Natural killer cell (primary cell): ENCODE data around the gene ABT1. TPM values are rescaled to one million over a fixed set of nuclear protein-coding genes. Genes with fewer than 3 reads are reported as not detected.

Experiments
- ATAC-seq, 3 donors: fragments of 150-1000 bp in 2 of 3; fragments of 200-7000 bp in 1 of 3; cut with Tn5 transposase; 1 replicate in 1 of 3; 2 replicates in 2 of 3; pipeline ENCODE4 v1.10.0; 2021; ENCODE audit warnings: mild to moderate bottlenecking in 2 of 3, moderate library complexity in 2 of 3
- DNase-seq, 2 donors: peaks; one replicate each; pipeline versions ENCODE4 v3.0.0 to v3.0.0-alpha.2; 2013 to 2021; ENCODE audit warnings: mixed read lengths in 1 of 2
- H3K27ac ChIP-seq: one replicate; pipeline ENCODE4 v1.5.1; 2013; ENCODE audit warnings: mild to moderate bottlenecking, low read length
- H3K27me3 ChIP-seq: one replicate; pipeline ENCODE4 v1.6.1; 2013; ENCODE audit warnings: low read length; ENCODE audit not compliant: control insufficient read depth, insufficient read depth
- H3K36me3 ChIP-seq: one replicate; pipeline ENCODE4 v1.6.1; 2013; ENCODE audit warnings: low read length; ENCODE audit not compliant: control insufficient read depth, insufficient read depth
- H3K4me1 ChIP-seq: one replicate; pipeline ENCODE4 v1.6.1; 2013; ENCODE audit warnings: low read length; ENCODE audit not compliant: control insufficient read depth, insufficient read depth
- H3K4me3 ChIP-seq: one replicate; pipeline ENCODE4 v1.5.1; 2013; ENCODE audit warnings: low read length
- H3K9me3 ChIP-seq: one replicate; pipeline ENCODE4 v1.6.1; 2013; ENCODE audit warnings: low read length; ENCODE audit not compliant: control insufficient read depth, insufficient read depth
- H3K27ac Mint-ChIP-seq, 2 donors: one replicate each; pipeline ENCODE4 v1.8.0; 2022; ENCODE audit warnings: mild to moderate bottlenecking in 2 of 2, mixed read lengths in 2 of 2, moderate library complexity in 1 of 2
- H3K27me3 Mint-ChIP-seq, 2 donors: one replicate each; pipeline ENCODE4 v1.8.0; 2022; ENCODE audit warnings: low read depth in 2 of 2, mixed read lengths in 2 of 2
- H3K36me3 Mint-ChIP-seq: one replicate; pipeline ENCODE4 v1.8.0; 2022; ENCODE audit warnings: mixed read lengths
- H3K4me1 Mint-ChIP-seq, 2 donors: one replicate each; pipeline ENCODE4 v1.8.0; 2022; ENCODE audit warnings: mixed read lengths in 2 of 2
- H3K4me3 Mint-ChIP-seq: one replicate; pipeline ENCODE4 v1.8.0; 2022; ENCODE audit warnings: mild to moderate bottlenecking, moderate library complexity, mixed read lengths
- H3K9me3 Mint-ChIP-seq, 2 donors: one replicate each; pipeline ENCODE4 v1.8.0; 2022; ENCODE audit warnings: mixed read lengths in 2 of 2
- WGBS: methylation state at CpG from one replicate; pipeline ENCODE4 v1.1.7; 2013; ENCODE audit warnings: missing lambda C conversion rate; ENCODE audit not compliant: insufficient coverage; 5-methylcytosine and 5-hydroxymethylcytosine counted together
- intact Hi-C: fragments of 100-400 bp; cut with micrococcal nuclease; formaldehyde crosslinking; loops from one replicate; pipeline ENCODE4 v1.14.2; 2022
- total RNA-seq, 4 donors: library from RNA; stranded (reverse); fragments of 120-200 nt in 1 of 4; gene quantifications; one replicate each; pipeline versions ENCODE4 v1.2.3 to v1.2.4, GENCODE V29; 2013 to 2022
- TF ChIP-seq, protein P1 (sequence below): fragments of 200-600 bp; IDR thresholded peaks from one replicate; pipeline ENCODE4 v1.8.0; 2022; ENCODE audit warnings: antibody characterized with exemption

The ABT1 gene
- total RNA-seq, 3 donors from 2014 or later (not counting 1 experiment from before 2014, with no cell fraction given) = 23.9 to 30.7 (median 29.9) TPM

DNA sequence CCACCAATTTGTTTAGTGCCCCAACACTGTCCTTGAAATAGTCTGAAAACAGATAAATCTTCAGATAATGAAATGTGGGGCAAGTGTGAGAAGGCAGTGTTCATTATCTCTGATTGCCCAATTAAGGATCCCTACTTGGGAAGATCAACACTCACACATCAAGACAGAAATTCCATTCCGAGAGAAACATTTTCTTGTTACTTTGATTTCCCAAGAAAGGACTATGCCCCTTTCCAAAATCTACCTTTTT is 42.4 kb upstream of the ABT1 start:
- peak overlapping the region; percentile 71 for H3K4me3 ChIP-seq
- WGBS = 33% methylated on average over 1 of the region's 1 CpG
- H3K27ac Mint-ChIP-seq = no peak overlapping the region

GRCh38 chr6:26554697-26555504 is 41.9 kb upstream of the ABT1 start:
- Histone ChIP-seq H3K4me3 (peak overlapping the region; percentile 71), H3K9me3 (no peaks in the 10 kb centered on the region), H3K27me3 (no peaks in the 10 kb centered on the region), H3K36me3 (no peaks in the 10 kb centered on the region), H3K27ac (peak overlapping the region; percentile 39), H3K4me1 (peaks cover 23% of the 10 kb centered on the region)
- TF ChIP-seq, protein P1, sequence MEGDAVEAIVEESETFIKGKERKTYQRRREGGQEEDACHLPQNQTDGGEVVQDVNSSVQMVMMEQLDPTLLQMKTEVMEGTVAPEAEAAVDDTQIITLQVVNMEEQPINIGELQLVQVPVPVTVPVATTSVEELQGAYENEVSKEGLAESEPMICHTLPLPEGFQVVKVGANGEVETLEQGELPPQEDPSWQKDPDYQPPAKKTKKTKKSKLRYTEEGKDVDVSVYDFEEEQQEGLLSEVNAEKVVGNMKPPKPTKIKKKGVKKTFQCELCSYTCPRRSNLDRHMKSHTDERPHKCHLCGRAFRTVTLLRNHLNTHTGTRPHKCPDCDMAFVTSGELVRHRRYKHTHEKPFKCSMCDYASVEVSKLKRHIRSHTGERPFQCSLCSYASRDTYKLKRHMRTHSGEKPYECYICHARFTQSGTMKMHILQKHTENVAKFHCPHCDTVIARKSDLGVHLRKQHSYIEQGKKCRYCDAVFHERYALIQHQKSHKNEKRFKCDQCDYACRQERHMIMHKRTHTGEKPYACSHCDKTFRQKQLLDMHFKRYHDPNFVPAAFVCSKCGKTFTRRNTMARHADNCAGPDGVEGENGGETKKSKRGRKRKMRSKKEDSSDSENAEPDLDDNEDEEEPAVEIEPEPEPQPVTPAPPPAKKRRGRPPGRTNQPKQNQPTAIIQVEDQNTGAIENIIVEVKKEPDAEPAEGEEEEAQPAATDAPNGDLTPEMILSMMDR = no peak
- H3K27ac Mint-ChIP-seq = no peak overlapping the region
- H3K4me3 Mint-ChIP-seq = no peak overlapping the region
- peak; percentile 51 to 81 for DNase-seq
- peaks cover 21 to 24% of the 10 kb centered on the region in 2 donors for H3K4me1 Mint-ChIP-seq
- 17% methylated on average over 25 of the region's 27 CpGs for WGBS
- intact Hi-C loops = loop anchor here (1.0 to 10.0 kb wide), 4 partner anchors 13 to 530 kb away; a partner anchor contains a TSS
- no peaks in the 10 kb centered on the region for H3K36me3 Mint-ChIP-seq
- no peaks in the 10 kb centered on the region for H3K27me3 Mint-ChIP-seq
- ATAC-seq = peak; percentile 21 to 36 (median 30)
- no peaks in the 10 kb centered on the region for H3K9me3 Mint-ChIP-seq

More for the DNA sequence above, 42.4 kb upstream of the ABT1 start:
- Mint-ChIP-seq H3K4me3 (no peak overlapping the region), H3K27me3 (no peaks in the 10 kb centered on the region), H3K4me1 (peaks cover 24 to 25% of the 10 kb centered on the region in 2 donors), H3K9me3 (no peaks in the 10 kb centered on the region), H3K36me3 (no peaks in the 10 kb centered on the region)
- no peak for ATAC-seq
- intact Hi-C loops = loop anchor here (1.0 to 10.0 kb wide), 3 partner anchors 21 to 530 kb away; a partner anchor contains a TSS
- Histone ChIP-seq H3K36me3 (no peaks in the 10 kb centered on the region), H3K27me3 (no peaks in the 10 kb centered on the region), H3K4me1 (peaks cover 23% of the 10 kb centered on the region), H3K27ac (peak overlapping the region; percentile 39), H3K9me3 (no peaks in the 10 kb centered on the region)
- TF ChIP-seq, protein P1 = no peak
- DNase-seq = no peak

DNA sequence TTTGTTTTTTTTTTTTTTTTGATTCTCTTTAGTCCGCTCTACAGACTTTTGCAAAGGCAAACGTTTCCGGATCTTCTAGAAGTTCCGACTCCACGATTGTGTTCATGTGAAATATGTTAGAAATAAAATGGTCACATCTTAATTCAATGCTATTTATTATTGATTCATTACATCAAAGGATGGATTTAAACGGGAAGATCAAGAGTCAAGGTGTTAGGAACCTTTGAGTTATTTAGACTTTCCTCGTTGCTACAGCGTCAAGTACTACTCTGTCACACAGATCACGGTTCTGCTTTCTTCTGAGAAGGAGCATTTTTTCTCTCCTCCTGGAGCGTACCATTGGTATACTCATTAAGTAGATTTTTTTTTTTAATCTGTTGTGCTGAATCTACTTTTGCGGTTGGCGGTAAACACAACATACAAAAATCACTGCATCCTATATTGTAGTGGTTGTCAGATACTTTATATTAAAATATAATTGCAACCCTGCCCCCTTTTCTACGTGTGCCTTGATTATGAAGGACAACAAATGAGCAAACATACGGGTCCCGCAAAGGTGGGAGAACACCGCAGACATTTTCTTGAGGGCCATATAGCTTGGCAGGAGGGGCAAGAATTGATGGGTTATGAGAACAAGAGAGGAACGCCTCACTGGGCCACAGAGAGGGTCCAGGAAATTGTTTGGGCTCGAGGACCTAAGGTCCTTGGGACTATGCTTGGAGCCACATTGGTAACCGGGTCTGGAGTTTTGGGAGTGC is 41.1 kb upstream of the ABT1 start:
- H3K9me3 Mint-ChIP-seq = no peaks in the 10 kb centered on the region
- H3K27me3 Mint-ChIP-seq = no peaks in the 10 kb centered on the region
- no peak overlapping the region for H3K4me3 ChIP-seq
- H3K4me1 Mint-ChIP-seq = peaks cover 13 to 18% of the 10 kb centered on the region in 2 donors
- H3K36me3 Mint-ChIP-seq = no peaks in the 10 kb centered on the region
- H3K4me3 Mint-ChIP-seq = peak overlapping the region; percentile 60
- peak overlapping the region in 1 of 2 donors; percentile 21 for H3K27ac Mint-ChIP-seq
- H3K27ac ChIP-seq = no peak overlapping the region
- ATAC-seq (no peak), DNase-seq (peak in 1 of 2 donors; percentile 37)
- TF ChIP-seq, protein P1 = no peak
- intact Hi-C loops = loop anchor here (1.0 to 10.0 kb wide), 2 partner anchors 13 to 531 kb away; a partner anchor contains a TSS
- H3K9me3 ChIP-seq = no peaks in the 10 kb centered on the region
- H3K4me1 ChIP-seq = peaks cover 17% of the 10 kb centered on the region
- WGBS = 76% methylated on average over 16 of the region's 19 CpGs
- no peaks in the 10 kb centered on the region for H3K36me3 ChIP-seq
- no peaks in the 10 kb centered on the region for H3K27me3 ChIP-seq
